SK-N-SH treated with all-trans-retinoic acid at 6 μM for 48 hours (cell line): ENCODE measurements around the gene SCN1A.

Source experiments
- ATAC-seq: fragments of 200-7000 bp; cut with Tn5 transposase; 3 replicates; pipeline ENCODE4 v1.9.1; 2020; ENCODE audit warnings: mild to moderate bottlenecking, moderate library complexity
- ARNTL ChIP-seq: fragments of 450-650 bp; formaldehyde crosslinking; IDR thresholded peaks from 2 replicates; pipeline ENCODE4 v1.5.0; 2020; ENCODE audit warnings: low read depth, mild to moderate bottlenecking, moderate library complexity, borderline replicate concordance
- CSDC2 ChIP-seq: fragments of 250-450 bp; sonication (Bioruptor Pico); IDR thresholded peaks from 2 replicates; pipeline ENCODE4 v1.5.0; 2020; ENCODE audit warnings: mild to moderate bottlenecking, moderate library complexity
- CSRNP3 ChIP-seq: fragments of 250-450 bp; sonication (Bioruptor Pico); IDR thresholded peaks from 2 replicates; pipeline ENCODE4 v1.5.1; 2021; ENCODE audit warnings: mild to moderate bottlenecking, moderate library complexity
- GLIS3 ChIP-seq: fragments of 250-450 bp; sonication (Bioruptor Pico); IDR thresholded peaks from 2 replicates; pipeline ENCODE4 v1.5.0; 2020; ENCODE audit warnings: mild to moderate bottlenecking, moderate library complexity
- ISL1 ChIP-seq: fragments of 250-450 bp; sonication (Bioruptor Pico); IDR thresholded peaks from 2 replicates; pipeline ENCODE4 v2.1.2; 2022; ENCODE audit warnings: mild to moderate bottlenecking, moderate library complexity
- OSR1 ChIP-seq: fragments of 250-450 bp; sonication (Bioruptor Pico); IDR thresholded peaks from 2 replicates; pipeline ENCODE4 v1.8.0; 2022; ENCODE audit warnings: moderate library complexity, mild to moderate bottlenecking, inconsistent platforms
- PPARA ChIP-seq: fragments of 250-450 bp; sonication (Bioruptor Pico); IDR thresholded peaks from 2 replicates; pipeline ENCODE4 v1.5.0; 2020; ENCODE audit warnings: mild to moderate bottlenecking, borderline replicate concordance
- RARB ChIP-seq: fragments of 250-450 bp; sonication (Bioruptor Pico); IDR thresholded peaks from 2 replicates; pipeline ENCODE4 v1.8.0; 2021; ENCODE audit warnings: mild to moderate bottlenecking, moderate library complexity
- TCF4 ChIP-seq: fragments of 250-450 bp; sonication (Bioruptor Pico); IDR thresholded peaks from 2 replicates; pipeline ENCODE4 v1.8.0; 2021; ENCODE audit warnings: mild to moderate bottlenecking, moderate library complexity, borderline replicate concordance
- TOX ChIP-seq: fragments of 250-450 bp; sonication (Bioruptor Pico); IDR thresholded peaks from 2 replicates; pipeline ENCODE4 v1.8.0; 2021; ENCODE audit warnings: mild to moderate bottlenecking, moderate library complexity, borderline replicate concordance
- ZC3H10 ChIP-seq: fragments of 250-450 bp; sonication (Bioruptor Pico); IDR thresholded peaks from 2 replicates; pipeline ENCODE4 v1.5.1; 2021; ENCODE audit warnings: mild to moderate bottlenecking, moderate library complexity
- ZFP3 ChIP-seq: fragments of 250-450 bp; sonication (Bioruptor Pico); IDR thresholded peaks from 2 replicates; pipeline ENCODE4 v1.5.0; 2020; ENCODE audit warnings: mild to moderate bottlenecking, moderate library complexity
- ZFP30 ChIP-seq: fragments of 450-650 bp; formaldehyde crosslinking; IDR thresholded peaks from 2 replicates; pipeline ENCODE4 v1.5.0; 2022; ENCODE audit warnings: mild to moderate bottlenecking, moderate library complexity
- ZNF565 ChIP-seq: fragments of 450-650 bp; formaldehyde crosslinking; conservative IDR thresholded peaks from 2 replicates; pipeline ENCODE4 v1.5.0; 2020; ENCODE audit warnings: low read depth, mild to moderate bottlenecking, moderate library complexity
- ZNF70 ChIP-seq: fragments of 450-650 bp; formaldehyde crosslinking; IDR thresholded peaks from 2 replicates; pipeline ENCODE4 v1.5.0; 2020; ENCODE audit warnings: mild to moderate bottlenecking, moderate library complexity
- ZNF8 ChIP-seq: fragments of 450-650 bp; formaldehyde crosslinking; IDR thresholded peaks from 2 replicates; pipeline ENCODE4 v1.5.0; 2020; ENCODE audit warnings: mild to moderate bottlenecking, moderate library complexity
- TF ChIP-seq, protein P1 (sequence below): fragments of 250-450 bp; sonication (Bioruptor Pico); IDR thresholded peaks from 2 replicates; pipeline ENCODE4 v1.5.0; 2020; ENCODE audit warnings: mild to moderate bottlenecking, moderate library complexity
- TF ChIP-seq, protein P2 (sequence below): fragments of 250-450 bp; sonication (Bioruptor Pico); IDR thresholded peaks from 2 replicates; pipeline ENCODE4 v1.8.0; 2020; ENCODE audit warnings: mild to moderate bottlenecking, moderate library complexity, borderline replicate concordance
- TF ChIP-seq, protein P3 (sequence below): fragments of 250-450 bp; sonication (Bioruptor Pico); IDR thresholded peaks from 2 replicates; pipeline ENCODE4 v1.8.0; 2021; ENCODE audit warnings: low read depth, mild to moderate bottlenecking, moderate library complexity, borderline replicate concordance
- TF ChIP-seq, protein P4 (sequence below): fragments of 250-450 bp; sonication (Bioruptor Pico); IDR thresholded peaks from 2 replicates; pipeline ENCODE4 v1.5.1; 2020; ENCODE audit warnings: low read depth, mild to moderate bottlenecking, moderate library complexity

The SCN1A gene

DNA sequence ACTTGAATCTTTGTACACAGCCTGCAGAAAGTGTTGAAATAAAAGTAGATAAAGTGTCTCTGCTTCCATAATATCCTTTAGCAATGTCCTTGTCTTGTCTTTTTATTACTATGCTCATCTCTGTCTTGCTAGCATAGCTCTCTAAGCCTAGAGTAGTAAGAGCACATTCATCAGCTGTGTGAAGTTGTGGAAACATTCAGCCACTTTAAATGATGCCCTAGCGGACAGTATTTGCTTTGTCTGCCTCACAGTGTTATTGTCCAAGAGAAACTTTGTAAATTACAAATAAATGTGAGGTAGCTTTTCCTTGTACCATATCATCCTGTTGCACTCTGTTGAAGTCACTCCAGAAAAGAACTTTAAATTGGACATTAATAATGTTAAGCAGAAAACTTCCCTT is 113.9 kb downstream of the SCN1A start:
- no peak for TF ChIP-seq ISL1
- TF ChIP-seq OSR1 = no peak
- no peak for TF ChIP-seq GLIS3 (CRISPR knock-in tag)
- TF ChIP-seq PPARA (CRISPR knock-in tag) = no peak
- TF ChIP-seq CSDC2 (CRISPR knock-in tag) = no peak
- TF ChIP-seq, protein P1, sequence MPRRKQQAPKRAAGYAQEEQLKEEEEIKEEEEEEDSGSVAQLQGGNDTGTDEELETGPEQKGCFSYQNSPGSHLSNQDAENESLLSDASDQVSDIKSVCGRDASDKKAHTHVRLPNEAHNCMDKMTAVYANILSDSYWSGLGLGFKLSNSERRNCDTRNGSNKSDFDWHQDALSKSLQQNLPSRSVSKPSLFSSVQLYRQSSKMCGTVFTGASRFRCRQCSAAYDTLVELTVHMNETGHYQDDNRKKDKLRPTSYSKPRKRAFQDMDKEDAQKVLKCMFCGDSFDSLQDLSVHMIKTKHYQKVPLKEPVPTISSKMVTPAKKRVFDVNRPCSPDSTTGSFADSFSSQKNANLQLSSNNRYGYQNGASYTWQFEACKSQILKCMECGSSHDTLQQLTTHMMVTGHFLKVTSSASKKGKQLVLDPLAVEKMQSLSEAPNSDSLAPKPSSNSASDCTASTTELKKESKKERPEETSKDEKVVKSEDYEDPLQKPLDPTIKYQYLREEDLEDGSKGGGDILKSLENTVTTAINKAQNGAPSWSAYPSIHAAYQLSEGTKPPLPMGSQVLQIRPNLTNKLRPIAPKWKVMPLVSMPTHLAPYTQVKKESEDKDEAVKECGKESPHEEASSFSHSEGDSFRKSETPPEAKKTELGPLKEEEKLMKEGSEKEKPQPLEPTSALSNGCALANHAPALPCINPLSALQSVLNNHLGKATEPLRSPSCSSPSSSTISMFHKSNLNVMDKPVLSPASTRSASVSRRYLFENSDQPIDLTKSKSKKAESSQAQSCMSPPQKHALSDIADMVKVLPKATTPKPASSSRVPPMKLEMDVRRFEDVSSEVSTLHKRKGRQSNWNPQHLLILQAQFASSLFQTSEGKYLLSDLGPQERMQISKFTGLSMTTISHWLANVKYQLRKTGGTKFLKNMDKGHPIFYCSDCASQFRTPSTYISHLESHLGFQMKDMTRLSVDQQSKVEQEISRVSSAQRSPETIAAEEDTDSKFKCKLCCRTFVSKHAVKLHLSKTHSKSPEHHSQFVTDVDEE (CRISPR knock-in tag) = no peak
- no peak for TF ChIP-seq CSRNP3
- no peak for TF ChIP-seq ZNF565 (CRISPR knock-in tag)
- TF ChIP-seq ARNTL (CRISPR knock-in tag) = no peak
- TF ChIP-seq ZC3H10 (CRISPR knock-in tag) = no peak
- TF ChIP-seq ZNF8 (CRISPR knock-in tag) = no peak
- TF ChIP-seq TCF4 = no peak
- no peak for TF ChIP-seq ZNF70 (CRISPR knock-in tag)
- TF ChIP-seq TOX (CRISPR knock-in tag) = no peak
- no peak for TF ChIP-seq ZFP3 (CRISPR knock-in tag)
- TF ChIP-seq, protein P2, sequence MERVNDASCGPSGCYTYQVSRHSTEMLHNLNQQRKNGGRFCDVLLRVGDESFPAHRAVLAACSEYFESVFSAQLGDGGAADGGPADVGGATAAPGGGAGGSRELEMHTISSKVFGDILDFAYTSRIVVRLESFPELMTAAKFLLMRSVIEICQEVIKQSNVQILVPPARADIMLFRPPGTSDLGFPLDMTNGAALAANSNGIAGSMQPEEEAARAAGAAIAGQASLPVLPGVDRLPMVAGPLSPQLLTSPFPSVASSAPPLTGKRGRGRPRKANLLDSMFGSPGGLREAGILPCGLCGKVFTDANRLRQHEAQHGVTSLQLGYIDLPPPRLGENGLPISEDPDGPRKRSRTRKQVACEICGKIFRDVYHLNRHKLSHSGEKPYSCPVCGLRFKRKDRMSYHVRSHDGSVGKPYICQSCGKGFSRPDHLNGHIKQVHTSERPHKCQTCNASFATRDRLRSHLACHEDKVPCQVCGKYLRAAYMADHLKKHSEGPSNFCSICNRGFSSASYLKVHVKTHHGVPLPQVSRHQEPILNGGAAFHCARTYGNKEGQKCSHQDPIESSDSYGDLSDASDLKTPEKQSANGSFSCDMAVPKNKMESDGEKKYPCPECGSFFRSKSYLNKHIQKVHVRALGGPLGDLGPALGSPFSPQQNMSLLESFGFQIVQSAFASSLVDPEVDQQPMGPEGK = no peak
- no peak for ATAC-seq

GRCh38 chr2:166011660-166012059 is 116.2 kb downstream of the SCN1A start:
- no peak for ATAC-seq
- TF ChIP-seq, protein P3, sequence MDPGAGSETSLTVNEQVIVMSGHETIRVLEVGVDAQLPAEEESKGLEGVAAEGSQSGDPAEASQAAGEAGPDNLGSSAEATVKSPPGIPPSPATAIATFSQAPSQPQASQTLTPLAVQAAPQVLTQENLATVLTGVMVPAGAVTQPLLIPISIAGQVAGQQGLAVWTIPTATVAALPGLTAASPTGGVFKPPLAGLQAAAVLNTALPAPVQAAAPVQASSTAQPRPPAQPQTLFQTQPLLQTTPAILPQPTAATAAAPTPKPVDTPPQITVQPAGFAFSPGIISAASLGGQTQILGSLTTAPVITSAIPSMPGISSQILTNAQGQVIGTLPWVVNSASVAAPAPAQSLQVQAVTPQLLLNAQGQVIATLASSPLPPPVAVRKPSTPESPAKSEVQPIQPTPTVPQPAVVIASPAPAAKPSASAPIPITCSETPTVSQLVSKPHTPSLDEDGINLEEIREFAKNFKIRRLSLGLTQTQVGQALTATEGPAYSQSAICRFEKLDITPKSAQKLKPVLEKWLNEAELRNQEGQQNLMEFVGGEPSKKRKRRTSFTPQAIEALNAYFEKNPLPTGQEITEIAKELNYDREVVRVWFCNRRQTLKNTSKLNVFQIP (CRISPR knock-in tag) = no peak
- TF ChIP-seq, protein P1 (CRISPR knock-in tag) = no peak
- TF ChIP-seq TOX (CRISPR knock-in tag) = no peak
- no peak for TF ChIP-seq RARB (CRISPR knock-in tag)
- TF ChIP-seq ISL1 = no peak
- no peak for TF ChIP-seq ZFP30 (CRISPR knock-in tag)
- no peak for TF ChIP-seq GLIS3 (CRISPR knock-in tag)

DNA sequence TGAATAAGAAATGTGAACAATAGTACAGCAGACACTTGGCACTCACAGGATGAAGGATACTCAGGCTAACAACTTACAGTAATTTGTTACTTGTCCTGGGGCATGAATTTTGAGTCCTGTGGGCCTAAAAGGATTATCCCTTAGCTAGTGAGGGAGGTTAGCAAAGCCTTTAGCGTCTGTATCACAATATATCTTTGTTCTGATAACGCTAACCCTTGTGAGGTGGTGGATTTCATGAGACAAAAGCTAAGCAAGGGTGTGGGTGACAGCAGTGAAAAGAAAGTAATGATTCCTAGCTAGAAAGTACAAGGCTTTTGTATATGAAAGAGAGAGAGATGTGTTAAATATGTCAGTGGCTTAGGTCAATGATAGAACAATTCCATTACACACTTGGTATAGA is 127.4 kb downstream of the SCN1A start:
- no peak for ATAC-seq
- TF ChIP-seq ZNF8 (CRISPR knock-in tag) = no peak
- no peak for TF ChIP-seq ZC3H10 (CRISPR knock-in tag)
- TF ChIP-seq, protein P1 (CRISPR knock-in tag) = no peak
- no peak for TF ChIP-seq ZFP30 (CRISPR knock-in tag)
- TF ChIP-seq TOX (CRISPR knock-in tag) = no peak
- TF ChIP-seq TCF4 = no peak
- TF ChIP-seq PPARA (CRISPR knock-in tag) = no peak
- TF ChIP-seq, protein P4, sequence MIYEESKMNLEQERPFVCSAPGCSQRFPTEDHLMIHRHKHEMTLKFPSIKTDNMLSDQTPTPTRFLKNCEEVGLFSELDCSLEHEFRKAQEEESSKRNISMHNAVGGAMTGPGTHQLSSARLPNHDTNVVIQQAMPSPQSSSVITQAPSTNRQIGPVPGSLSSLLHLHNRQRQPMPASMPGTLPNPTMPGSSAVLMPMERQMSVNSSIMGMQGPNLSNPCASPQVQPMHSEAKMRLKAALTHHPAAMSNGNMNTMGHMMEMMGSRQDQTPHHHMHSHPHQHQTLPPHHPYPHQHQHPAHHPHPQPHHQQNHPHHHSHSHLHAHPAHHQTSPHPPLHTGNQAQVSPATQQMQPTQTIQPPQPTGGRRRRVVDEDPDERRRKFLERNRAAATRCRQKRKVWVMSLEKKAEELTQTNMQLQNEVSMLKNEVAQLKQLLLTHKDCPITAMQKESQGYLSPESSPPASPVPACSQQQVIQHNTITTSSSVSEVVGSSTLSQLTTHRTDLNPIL (CRISPR knock-in tag) = no peak
- TF ChIP-seq CSDC2 (CRISPR knock-in tag) = no peak
- TF ChIP-seq CSRNP3 = no peak
